ENCODE measurements around the gene TRPT1.
A peak's percentile ranks its signal among the peaks of the same experiment; 100 is the strongest.

TRPT1 gene

DNA sequence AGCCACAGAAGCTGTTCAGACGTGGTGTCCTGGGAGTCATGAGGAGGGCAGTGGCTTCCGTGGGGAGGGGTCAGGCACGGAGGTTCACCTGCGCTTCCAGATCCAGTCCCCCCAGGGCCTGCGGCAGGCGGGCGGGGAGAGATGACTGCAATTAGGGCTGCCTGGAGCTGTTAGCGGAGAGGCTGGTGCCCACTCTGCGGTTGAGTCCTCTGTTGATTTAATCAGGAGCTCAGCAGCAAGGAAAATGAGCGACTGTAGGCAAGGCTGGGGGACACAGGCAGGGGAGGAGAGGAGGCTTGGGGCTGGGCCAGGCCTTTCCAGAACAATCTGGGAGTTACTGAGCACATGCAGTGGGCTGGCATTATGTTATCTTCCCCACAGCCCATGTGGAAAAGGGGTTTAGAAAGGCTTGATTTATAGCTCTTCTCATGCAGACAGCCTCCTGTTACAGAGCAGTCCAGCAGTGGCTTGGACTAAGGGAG, 38.4 kb upstream of the TRPT1 start:
- Histone ChIP-seq H3K4me3 (ENCODE audit: insufficient read depth, low read depth, low read length) (no peak overlapping the region), H3K4me1 (ENCODE audit: control insufficient read depth, insufficient read depth, low read length) (peaks cover 14% of the 10 kb centered on the region), H3K27me3 (ENCODE audit: control insufficient read depth, insufficient read depth, low read length, poor library complexity, severe bottlenecking) (no peaks in the 10 kb centered on the region), H3K27ac (ENCODE audit: insufficient read depth, low read depth, low read length, poor library complexity, severe bottlenecking) (no peak overlapping the region), H3K9me3 (ENCODE audit: control insufficient read depth, low read length) (no peaks in the 10 kb centered on the region), H3K36me3 (ENCODE audit: control insufficient read depth, insufficient read depth, low read length) (peaks cover 13% of the 10 kb centered on the region)
- 95 to 96% methylated on average over 10 of the region's 10 CpGs for WGBS, 2 experiments

- H3K4me3 ChIP-seq (ENCODE audit: insufficient read depth, low read depth, low read length) = no peak overlapping the region
- H3K36me3 ChIP-seq (ENCODE audit: control insufficient read depth, insufficient read depth, low read length) = peaks cover 18% of the 10 kb centered on the region
- H3K27me3 ChIP-seq (ENCODE audit: control insufficient read depth, insufficient read depth, low read length, poor library complexity, severe bottlenecking) = no peaks in the 10 kb centered on the region
- 92 to 95% methylated on average over 8 of the region's 8 CpGs for WGBS, 2 experiments
- H3K9me3 ChIP-seq (ENCODE audit: control insufficient read depth, low read length) = no peaks in the 10 kb centered on the region
- peaks cover 14% of the 10 kb centered on the region for H3K4me1 ChIP-seq (ENCODE audit: control insufficient read depth, insufficient read depth, low read length)
- H3K27ac ChIP-seq (ENCODE audit: insufficient read depth, low read depth, low read length, poor library complexity, severe bottlenecking) = peak overlapping the region; percentile 8
Measured at GRCh38 chr11:64263947-64264317, 37.9 kb upstream of the TRPT1 start.

GRCh38 chr11:64263021-64263946, 37.3 kb upstream of the TRPT1 start:
- 79 to 80% methylated on average over 29 of the region's 29 CpGs for WGBS, 2 experiments
- no peaks in the 10 kb centered on the region for H3K27me3 ChIP-seq (ENCODE audit: control insufficient read depth, insufficient read depth, low read length, poor library complexity, severe bottlenecking)
- H3K36me3 ChIP-seq (ENCODE audit: control insufficient read depth, insufficient read depth, low read length) = peaks cover 24% of the 10 kb centered on the region
- H3K9me3 ChIP-seq (ENCODE audit: control insufficient read depth, low read length) = no peaks in the 10 kb centered on the region
- H3K4me3 ChIP-seq (ENCODE audit: insufficient read depth, low read depth, low read length) = no peak overlapping the region
- H3K4me1 ChIP-seq (ENCODE audit: control insufficient read depth, insufficient read depth, low read length) = peaks cover 10% of the 10 kb centered on the region
- H3K27ac ChIP-seq (ENCODE audit: insufficient read depth, low read depth, low read length, poor library complexity, severe bottlenecking) = no peak overlapping the region

DNA sequence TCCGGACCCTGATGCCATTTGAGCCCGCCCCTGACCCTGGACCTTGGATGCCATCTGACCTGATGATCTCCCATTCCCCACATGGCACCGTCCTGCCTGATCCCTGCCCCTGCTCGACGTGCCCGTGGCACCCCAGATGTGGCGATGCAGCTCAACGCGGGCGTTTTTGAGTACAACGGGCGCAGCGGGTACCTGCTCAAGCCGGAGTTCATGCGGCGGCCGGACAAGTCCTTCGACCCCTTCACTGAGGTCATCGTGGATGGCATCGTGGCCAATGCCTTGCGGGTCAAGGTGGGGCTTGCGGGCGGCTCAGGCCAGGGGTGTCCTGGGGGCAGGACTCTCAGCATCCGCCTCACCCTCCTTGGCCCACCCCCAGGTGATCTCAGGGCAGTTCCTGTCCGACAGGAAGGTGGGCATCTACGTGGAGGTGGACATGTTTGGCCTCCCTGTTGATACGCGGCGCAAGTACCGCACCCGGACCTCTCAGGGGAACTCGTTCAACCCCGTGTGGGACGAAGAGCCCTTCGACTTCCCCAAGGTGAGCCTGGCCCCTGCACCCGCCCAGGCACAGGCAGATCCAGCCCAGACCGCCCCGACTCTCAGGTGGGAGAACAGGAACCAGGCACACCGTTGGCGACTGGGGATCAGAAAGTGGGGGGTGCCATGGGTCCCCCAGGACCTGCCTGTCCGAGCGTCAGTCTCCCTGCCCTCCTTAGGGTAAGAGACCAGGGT, 36.5 kb upstream of the TRPT1 start:
- Histone ChIP-seq H3K4me3 (ENCODE audit: insufficient read depth, low read depth, low read length) (no peak overlapping the region), H3K27ac (ENCODE audit: insufficient read depth, low read depth, low read length, poor library complexity, severe bottlenecking) (no peak overlapping the region), H3K9me3 (ENCODE audit: control insufficient read depth, low read length) (no peaks in the 10 kb centered on the region), H3K4me1 (ENCODE audit: control insufficient read depth, insufficient read depth, low read length) (peaks cover 10% of the 10 kb centered on the region), H3K27me3 (ENCODE audit: control insufficient read depth, insufficient read depth, low read length, poor library complexity, severe bottlenecking) (no peaks in the 10 kb centered on the region), H3K36me3 (ENCODE audit: control insufficient read depth, insufficient read depth, low read length) (peaks cover 25% of the 10 kb centered on the region)
- 96 to 97% methylated on average over 42 of the region's 42 CpGs for WGBS, 2 experiments

DNA sequence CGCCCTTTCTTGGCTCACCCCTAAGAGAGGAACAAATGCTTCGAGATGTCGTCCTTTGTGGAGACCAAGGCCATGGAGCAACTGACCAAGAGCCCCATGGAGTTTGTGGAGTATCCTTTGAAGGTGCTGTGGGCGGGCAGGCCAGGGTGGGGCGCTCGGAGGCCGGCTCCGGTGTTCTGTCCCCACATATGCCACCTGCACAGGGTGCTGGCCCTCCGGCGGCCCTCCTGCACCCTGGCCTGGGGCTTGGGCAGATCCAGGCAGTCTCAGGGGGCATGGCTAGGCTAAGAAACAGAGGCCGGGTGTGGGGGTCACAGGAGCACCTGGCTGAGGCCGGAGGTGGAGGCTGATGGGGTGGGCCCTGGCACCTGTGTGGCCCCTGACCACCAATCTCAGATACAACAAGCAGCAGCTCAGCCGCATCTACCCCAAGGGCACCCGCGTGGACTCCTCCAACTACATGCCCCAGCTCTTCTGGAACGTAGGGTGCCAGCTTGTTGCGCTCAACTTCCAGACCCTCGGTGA, 35.6 kb upstream of the TRPT1 start:
- H3K9me3 ChIP-seq (ENCODE audit: control insufficient read depth, low read length) = no peaks in the 10 kb centered on the region
- peaks cover 10% of the 10 kb centered on the region for H3K4me1 ChIP-seq (ENCODE audit: control insufficient read depth, insufficient read depth, low read length)
- peaks cover 25% of the 10 kb centered on the region for H3K36me3 ChIP-seq (ENCODE audit: control insufficient read depth, insufficient read depth, low read length)
- no peak overlapping the region for H3K4me3 ChIP-seq (ENCODE audit: insufficient read depth, low read depth, low read length)
- 96% methylated on average over 18 of the region's 18 CpGs for WGBS, 2 experiments
- no peaks in the 10 kb centered on the region for H3K27me3 ChIP-seq (ENCODE audit: control insufficient read depth, insufficient read depth, low read length, poor library complexity, severe bottlenecking)
- H3K27ac ChIP-seq (ENCODE audit: insufficient read depth, low read depth, low read length, poor library complexity, severe bottlenecking) = no peak overlapping the region

DNA sequence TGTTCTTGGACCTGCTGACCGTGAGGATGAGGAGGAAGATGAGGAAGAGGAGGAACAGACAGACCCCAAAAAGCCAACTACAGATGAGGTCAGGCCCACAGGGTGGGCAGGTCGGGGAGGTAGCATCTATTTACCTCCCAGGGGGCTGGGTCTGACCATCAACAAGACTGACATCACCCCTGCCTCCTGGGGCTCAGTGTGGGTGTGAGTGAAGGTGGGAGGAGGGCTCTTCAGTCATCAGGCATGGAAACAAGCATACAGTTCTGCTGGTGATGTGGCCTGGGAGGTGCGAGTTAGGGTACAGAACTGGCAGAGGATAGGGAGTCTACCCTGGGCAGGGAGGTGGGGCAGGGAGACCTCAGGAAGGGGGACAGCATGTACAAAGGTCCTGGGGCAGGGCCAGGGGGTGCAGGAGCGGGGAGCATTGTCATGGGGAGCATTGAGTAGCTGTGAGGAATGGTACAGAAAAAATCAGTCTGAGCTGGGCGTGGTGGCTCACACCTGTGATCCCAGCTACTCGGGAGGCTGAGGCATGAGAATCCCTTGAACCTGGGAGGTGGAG, 34.2 kb upstream of the TRPT1 start:
- Histone ChIP-seq H3K4me1 (ENCODE audit: control insufficient read depth, insufficient read depth, low read length) (peaks cover 10% of the 10 kb centered on the region), H3K27me3 (ENCODE audit: control insufficient read depth, insufficient read depth, low read length, poor library complexity, severe bottlenecking) (no peaks in the 10 kb centered on the region), H3K27ac (ENCODE audit: insufficient read depth, low read depth, low read length, poor library complexity, severe bottlenecking) (no peak overlapping the region), H3K4me3 (ENCODE audit: insufficient read depth, low read depth, low read length) (no peak overlapping the region), H3K36me3 (ENCODE audit: control insufficient read depth, insufficient read depth, low read length) (peaks cover 22% of the 10 kb centered on the region), H3K9me3 (ENCODE audit: control insufficient read depth, low read length) (no peaks in the 10 kb centered on the region)
- 94 to 95% methylated on average over 6 of the region's 6 CpGs for WGBS, 2 experiments

DNA sequence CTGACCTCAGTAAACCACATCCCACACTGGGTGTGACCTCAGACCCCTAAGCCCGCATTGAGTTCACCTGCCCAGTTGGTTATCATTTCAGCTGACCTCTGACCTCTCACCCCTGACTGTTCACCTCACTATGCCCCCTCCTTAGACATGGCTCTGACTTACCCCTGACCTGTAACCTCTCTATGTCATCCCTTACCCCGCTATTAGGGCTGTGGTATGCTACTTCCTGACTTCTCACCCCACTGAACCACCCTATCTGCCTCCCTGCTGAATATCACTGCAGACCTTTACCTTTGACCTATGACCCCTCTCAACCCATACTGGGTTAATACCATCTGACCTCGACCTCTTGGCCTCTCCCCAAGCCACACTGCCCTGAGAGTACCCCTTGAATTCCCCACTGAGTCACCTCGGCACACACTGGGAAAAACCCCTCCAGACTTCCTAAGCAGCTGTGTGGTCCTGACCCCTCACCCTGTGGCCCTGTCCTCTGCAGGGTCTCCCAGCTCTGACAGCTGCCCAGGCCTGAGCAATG, 33.6 kb upstream of the TRPT1 start:
- Histone ChIP-seq H3K9me3 (ENCODE audit: control insufficient read depth, low read length) (no peaks in the 10 kb centered on the region), H3K4me3 (ENCODE audit: insufficient read depth, low read depth, low read length) (no peak overlapping the region), H3K27ac (ENCODE audit: insufficient read depth, low read depth, low read length, poor library complexity, severe bottlenecking) (no peak overlapping the region), H3K27me3 (ENCODE audit: control insufficient read depth, insufficient read depth, low read length, poor library complexity, severe bottlenecking) (no peaks in the 10 kb centered on the region), H3K36me3 (ENCODE audit: control insufficient read depth, insufficient read depth, low read length) (peaks cover 22% of the 10 kb centered on the region), H3K4me1 (ENCODE audit: control insufficient read depth, insufficient read depth, low read length) (peaks cover 10% of the 10 kb centered on the region)
- 91 to 96% methylated on average over 4 of the region's 4 CpGs for WGBS, 2 experiments

DNA sequence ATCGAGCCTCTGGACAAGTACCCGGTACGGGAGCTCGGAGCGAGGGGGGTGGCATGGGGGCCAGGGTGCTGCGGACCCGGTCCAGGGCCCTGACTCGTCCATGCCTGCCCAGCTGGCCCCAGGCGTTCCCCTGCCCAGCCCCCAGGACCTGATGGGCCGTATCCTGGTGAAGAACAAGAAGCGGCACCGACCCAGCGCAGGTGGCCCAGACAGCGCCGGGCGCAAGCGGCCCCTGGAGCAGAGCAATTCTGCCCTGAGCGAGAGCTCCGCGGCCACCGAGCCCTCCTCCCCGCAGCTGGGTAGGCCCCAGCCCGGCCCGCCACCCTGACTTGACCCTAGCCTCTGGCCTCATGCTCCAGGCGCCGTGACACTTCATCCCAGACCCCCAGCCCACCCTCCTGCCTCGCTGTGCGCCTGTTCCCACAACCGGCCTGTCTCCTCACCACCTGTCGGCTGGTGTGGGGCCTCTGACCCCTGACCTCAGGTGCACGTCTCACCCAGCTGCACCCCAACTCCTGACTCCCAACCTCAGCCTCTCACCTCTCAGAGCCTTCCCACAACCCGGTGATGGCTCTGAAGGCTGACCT, 33.1 kb upstream of the TRPT1 start:
- Histone ChIP-seq H3K9me3 (ENCODE audit: control insufficient read depth, low read length) (no peaks in the 10 kb centered on the region), H3K27ac (ENCODE audit: insufficient read depth, low read depth, low read length, poor library complexity, severe bottlenecking) (no peak overlapping the region), H3K4me1 (ENCODE audit: control insufficient read depth, insufficient read depth, low read length) (peaks cover 10% of the 10 kb centered on the region), H3K4me3 (ENCODE audit: insufficient read depth, low read depth, low read length) (no peak overlapping the region), H3K36me3 (ENCODE audit: control insufficient read depth, insufficient read depth, low read length) (peaks cover 22% of the 10 kb centered on the region), H3K27me3 (ENCODE audit: control insufficient read depth, insufficient read depth, low read length, poor library complexity, severe bottlenecking) (no peaks in the 10 kb centered on the region)
- WGBS, 2 experiments = 93 to 94% methylated on average over 32 of the region's 32 CpGs

DNA sequence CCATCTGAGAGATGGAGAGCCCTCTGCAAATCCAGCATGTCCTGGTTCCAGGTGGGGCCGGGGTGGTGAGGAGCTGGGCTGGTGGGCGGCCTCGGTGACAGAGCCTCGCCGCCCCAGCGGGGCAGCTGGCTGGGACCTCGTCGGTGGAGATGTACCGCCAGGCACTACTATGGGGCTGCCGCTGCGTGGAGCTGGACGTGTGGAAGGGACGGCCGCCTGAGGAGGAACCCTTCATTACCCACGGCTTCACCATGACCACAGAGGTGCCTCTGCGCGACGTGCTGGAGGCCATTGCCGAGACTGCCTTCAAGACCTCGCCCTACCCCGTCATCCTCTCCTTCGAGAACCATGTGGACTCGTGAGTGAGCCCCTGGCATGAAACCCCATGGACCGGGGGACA, 32.4 kb upstream of the TRPT1 start:
- no peaks in the 10 kb centered on the region for H3K9me3 ChIP-seq (ENCODE audit: control insufficient read depth, low read length)
- no peak overlapping the region for H3K27ac ChIP-seq (ENCODE audit: insufficient read depth, low read depth, low read length, poor library complexity, severe bottlenecking)
- H3K4me1 ChIP-seq (ENCODE audit: control insufficient read depth, insufficient read depth, low read length) = peaks cover 4% of the 10 kb centered on the region
- no peak overlapping the region for H3K4me3 ChIP-seq (ENCODE audit: insufficient read depth, low read depth, low read length)
- no peaks in the 10 kb centered on the region for H3K27me3 ChIP-seq (ENCODE audit: control insufficient read depth, insufficient read depth, low read length, poor library complexity, severe bottlenecking)
- 93 to 95% methylated on average over 24 of the region's 24 CpGs for WGBS, 2 experiments
- peaks cover 22% of the 10 kb centered on the region for H3K36me3 ChIP-seq (ENCODE audit: control insufficient read depth, insufficient read depth, low read length)
